HUDEP-2 (cell line): Measurements from ENCODE around the gene DNAJC5G.
"Not testable (repeated sequence)": the region's sequence is repeated elsewhere in the genome, so short reads cannot be mapped to it uniquely, and the experiment has no call there.

Experiments used
- DNase-seq, 76 experiments: peaks; one replicate each; lab custom pipeline; 2025; ENCODE audit not compliant: unreplicated experiment in 76 of 76; lab: John Stamatoyannopoulos, UW

Gene DNAJC5G

GRCh38 chr2:27251766-27252165 lies 23.5 kb upstream of the DNAJC5G start:
- DNase-seq, result no peak

DNA sequence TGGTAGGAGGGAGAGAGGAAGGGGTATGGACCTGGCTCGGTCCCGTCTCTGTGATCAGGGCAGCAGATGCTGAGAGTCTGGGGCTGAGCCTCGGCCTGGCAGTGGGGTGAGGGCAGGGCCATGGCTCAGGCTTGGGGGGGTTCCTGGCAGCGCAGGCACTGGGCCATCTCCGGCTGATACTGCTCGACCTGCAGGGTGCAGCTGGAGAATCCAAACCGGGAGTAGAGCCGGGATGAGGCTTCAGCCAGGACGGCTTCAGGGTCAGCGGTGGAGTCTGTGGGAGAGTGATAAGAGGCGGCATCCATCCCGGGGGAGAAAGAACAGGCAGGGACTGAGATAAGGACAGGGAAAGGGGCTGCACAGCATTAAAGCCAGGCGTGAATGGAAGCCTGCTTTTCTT lies 20.0 kb upstream of the DNAJC5G start:
- no peak for DNase-seq

DNA sequence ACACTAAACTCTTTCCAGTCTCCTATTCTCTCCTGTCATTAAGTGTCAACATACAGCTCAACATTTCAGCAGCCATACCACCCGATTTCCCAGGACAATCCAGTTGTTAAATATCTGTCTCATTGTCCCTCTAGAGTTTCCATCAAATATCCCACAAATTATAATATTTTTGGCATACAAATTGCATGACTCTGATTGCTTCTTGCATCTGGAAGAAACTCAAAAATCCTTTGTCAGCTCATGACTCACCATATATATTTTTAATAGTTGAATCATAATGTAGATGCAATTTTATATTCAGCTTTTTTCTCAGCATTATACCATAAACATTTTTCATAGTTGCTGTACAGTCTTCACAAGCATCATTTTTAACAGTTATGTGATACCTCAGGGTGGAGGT lies 19.6 kb upstream of the DNAJC5G start:
- no peak for DNase-seq

DNA sequence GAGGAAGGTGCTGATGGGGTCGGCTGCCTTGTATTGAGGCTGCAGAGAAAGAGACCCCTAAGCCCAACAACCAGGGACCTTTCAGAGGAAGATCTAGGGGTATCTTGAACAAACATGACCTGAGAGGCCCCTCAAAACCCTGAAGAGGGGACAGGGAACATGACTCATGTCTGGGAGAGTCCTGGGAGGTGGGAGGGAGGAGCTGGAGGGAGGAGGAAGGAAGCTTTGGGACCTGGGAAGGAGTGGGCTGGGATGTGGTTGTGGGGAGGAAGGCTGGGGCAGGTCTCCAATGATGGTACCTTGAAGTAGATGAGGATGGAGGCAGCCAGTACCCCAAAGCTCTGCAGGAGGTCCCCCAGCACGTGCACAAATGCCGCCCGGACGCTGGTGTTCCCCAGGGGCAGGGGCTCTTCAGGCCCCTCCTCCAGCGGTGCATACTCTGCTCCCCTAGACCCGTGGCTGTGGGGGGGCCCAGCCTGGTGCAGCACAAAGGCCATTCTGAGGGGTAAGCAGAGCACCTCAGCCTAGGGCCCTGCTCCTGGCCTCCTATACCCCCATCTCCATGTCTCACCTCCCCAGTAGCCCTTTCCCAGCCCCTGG lies 18.3 kb upstream of the DNAJC5G start:
- no peak for DNase-seq

DNA sequence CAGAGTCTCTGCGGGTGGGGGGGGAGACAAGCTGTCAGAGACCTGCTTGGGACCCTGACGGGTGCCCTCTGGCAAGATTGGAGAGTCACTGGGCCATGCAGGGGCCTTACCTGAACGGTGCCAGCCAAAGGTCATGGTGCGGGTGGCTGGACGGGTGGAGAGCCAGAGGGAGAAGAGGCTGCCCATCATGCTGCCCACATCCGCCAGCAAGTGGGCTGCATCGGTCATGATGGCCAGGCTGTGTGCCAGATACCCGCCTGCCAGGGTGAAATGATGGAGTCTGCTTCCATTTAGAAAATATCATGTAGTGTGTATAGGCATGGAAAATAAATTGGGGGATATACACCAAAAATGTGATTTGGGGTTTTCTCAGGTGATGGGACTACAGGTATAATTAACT lies 17.2 kb upstream of the DNAJC5G start:
- DNase-seq, result no peak

- DNase-seq, result no peak
Observed at GRCh38 chr2:27261241-27261925, 13.8 kb upstream of the DNAJC5G start.

DNA sequence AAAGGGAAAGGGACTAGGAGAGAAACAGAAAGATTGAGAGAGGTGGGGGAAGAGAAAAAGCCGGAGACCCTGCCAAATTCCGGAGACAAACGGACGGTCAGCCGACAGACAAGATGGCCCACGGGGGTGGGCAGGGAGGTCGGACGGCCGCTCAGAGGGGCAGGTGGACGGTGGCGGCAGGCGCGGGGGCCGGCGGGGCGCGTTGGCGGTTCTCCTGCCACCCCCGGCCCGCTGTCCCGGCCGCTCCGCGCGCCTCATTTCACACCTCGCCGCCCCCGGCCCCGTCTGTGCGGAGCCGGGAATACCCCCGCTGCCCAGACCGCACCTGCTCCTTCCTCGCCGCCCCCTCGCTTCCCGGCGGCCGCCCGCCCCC lies 13.3 kb upstream of the DNAJC5G start:
- no peak for DNase-seq

DNA sequence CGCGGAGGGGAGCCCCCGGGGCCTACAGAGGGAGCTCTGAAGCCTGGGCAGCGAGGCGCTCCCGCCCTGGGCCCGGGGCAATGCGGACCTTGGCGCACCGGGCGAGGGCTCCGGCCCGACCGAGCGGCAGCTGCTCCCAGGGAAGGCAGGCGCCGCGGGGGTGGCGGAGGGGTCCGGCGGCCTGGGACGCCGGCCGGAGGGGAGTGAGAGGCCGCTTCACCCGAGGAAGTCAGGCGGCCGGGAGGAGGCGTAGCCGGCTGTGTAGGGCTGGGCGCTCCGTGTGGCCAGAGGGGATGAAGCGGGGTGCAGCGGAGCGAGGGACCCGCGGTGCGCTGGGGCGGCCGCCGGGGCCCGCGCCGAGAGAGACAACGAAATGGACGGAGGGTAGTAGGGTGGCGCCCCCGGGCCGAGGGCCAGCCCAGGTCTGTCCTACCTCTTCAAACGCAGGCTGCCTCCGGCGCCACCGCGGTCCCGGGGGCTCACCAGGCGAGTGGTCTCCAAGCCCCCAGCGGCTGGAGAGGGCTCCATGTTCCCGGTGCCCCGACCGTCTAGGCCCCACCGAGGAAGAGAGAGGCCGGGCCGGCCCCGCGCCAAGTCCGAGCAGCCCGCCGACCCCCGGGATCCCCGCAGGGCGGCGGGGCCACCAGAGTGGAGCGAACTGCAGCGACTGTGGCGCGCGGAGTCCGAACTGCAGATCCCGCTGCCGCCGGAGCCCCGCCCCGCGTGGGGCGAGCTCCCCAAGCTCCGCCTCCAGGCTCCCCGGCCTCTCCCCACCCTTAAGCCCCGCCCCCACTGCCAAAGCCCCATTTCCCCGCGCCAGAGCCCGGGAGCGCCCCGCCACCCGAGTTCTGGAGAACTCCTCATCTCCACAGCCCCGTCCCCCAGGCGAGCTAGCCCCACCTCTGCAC lies 12.6 kb upstream of the DNAJC5G start, which contains the start of gene SLC30A3:
Gene SLC30A3 (minus strand): TSS at position 669 of the 908 bp plus-strand sequence. CDS start 141 bp downstream, at position 528.
- DNase-seq, result peak in 43 of 76 experiments; percentile 5 to 70 (median 31)

DNA sequence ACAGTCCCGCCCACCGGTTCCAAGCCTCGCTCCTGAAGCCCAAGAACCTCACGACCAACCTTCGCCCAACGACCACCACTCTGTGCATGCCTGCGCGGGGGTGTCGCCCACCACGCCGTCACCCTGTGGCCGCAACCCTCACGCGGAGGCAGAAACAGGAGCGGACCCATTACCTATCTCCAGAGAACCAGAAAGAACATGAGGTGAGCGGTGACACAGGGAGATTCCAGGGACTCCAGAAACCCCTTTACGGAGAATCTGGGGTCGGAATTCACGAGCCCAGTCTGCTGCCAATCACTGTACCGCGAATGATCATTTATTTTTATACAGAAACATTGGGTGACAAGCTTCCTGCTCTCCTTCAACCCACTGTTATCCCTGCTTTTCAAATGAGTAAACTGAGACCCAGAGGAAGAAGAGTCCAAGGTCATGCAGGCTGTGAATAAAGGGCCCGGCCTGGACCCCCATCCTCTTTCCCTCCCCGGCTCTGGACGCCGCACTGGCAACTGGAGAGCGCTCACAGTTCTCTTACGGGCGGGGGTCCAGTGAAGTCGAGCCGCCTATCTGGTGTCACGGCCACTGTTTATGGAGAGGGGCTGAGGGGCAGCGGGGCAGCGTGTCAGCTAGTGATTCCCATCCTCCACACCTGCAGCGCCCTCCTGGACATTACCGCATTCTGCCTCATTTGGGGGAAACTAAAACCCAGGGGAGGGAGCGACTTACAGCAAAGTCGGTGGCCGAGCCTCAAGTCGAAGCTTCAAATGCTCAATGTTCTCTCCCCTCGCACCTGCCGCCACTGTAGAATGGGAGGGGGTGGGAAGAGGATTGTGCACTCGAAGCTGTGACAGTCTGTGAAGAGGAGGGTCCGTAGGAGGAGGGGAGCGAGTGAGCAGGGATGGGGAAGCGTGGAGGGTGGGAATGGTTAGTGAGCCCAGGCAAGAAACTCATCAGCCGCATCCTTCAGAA lies 11.7 kb upstream of the DNAJC5G start:
- no peak for DNase-seq

DNA sequence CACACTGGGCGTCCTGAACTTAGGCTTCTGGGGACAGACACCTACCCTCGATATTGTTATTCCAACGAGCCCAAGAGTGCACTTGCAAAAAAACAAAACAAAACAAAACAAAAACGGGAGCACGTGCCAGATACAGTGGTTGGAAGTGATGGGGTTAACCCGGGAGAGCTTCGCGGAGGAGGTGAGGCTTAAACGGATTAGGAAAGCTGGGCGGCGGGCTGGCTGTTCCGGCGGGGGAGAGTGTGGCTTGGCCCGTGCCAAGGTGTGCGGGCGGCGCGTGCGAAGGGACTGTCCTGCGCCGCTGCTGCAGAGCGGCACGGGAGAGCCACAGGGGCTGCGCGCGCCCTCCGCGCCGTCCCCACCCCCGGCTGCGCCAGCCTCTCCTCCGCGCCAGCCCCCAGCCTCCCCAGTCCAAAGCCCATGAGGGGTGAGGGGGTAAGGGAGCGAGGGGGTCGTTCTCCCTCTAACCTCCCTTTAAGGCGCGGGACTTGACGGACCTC lies 10.9 kb upstream of the DNAJC5G start:
- no peak for DNase-seq

GRCh38 chr2:27264753-27265535 lies 10.3 kb upstream of the DNAJC5G start:
- peak in 53 of 76 experiments; percentile 6 to 63 (median 33) for DNase-seq

GRCh38 chr2:27265536-27265870 lies 9.7 kb upstream of the DNAJC5G start:
- no peak for DNase-seq

DNA sequence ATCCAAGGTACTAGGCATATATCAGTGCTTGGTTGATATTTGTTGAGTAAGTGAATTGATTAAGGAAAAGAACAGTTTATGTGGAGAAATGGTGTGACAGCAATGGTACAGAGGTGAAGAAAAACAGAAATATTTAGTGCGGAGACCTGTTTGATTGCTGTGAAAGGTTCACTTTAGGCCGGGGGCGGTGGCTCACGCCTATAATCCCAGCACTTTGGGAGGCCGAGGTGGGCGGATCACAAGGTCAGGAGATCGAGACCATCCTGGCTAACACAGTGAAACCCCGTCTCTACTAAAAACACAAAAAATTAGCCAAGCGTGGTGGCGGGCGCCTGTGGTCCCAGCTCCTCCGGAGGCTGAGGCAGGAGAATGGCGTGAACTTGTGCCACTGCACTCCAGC lies 6.9 kb upstream of the DNAJC5G start:
- not testable (repeated sequence) for DNase-seq

DNA sequence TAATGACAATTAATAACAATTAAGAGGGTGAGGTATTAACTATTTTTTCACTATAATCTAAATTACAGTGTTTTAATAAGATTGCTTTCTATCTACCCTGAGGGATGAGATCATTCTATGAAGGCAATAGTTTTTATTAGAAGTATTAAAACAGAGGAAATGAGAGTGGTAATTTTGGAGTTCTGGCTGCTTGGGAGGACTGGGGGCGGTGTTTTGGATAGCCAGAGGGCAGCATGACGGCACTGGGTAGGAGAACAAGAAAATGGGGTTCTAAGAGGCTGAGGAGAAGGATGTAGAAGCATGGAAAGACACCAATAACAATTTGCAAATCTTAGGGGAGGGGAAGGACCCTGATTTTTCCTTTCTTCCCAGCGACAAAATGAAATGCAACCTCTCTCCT lies 5.1 kb upstream of the DNAJC5G start:
- DNase-seq, result no peak

GRCh38 chr2:27270670-27271069 lies 4.6 kb upstream of the DNAJC5G start:
- DNase-seq, result no peak

GRCh38 chr2:27271631-27272340 lies 3.4 kb upstream of the DNAJC5G start:
- no peak for DNase-seq

GRCh38 chr2:27272537-27273522 lies 2.4 kb upstream of the DNAJC5G start:
- not testable (repeated sequence) for DNase-seq

DNA sequence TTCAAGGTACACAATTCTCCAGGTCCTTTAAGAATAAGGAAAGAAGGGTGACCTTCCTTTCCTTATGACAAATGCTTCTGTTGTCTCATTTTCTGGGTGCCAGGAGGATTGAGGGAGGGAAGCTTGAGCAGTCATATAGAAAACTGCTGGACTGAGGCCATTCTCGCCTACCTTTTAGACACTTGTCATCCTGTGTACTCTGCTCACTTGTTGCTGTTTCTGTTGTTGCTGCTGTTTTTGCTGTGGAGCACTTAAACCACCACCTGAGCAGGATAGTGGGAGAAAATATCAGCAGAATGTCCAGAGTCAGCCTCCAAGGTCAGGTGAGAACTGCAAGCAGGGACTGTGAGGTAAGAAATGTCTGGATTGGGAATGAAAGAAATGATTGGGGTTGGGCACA lies 2.8 kb downstream of the DNAJC5G start:
- no peak for DNase-seq
